CD8-positive, alpha-beta memory T cell (primary cell): ENCODE data around the gene MYOCD. TPM values are rescaled to one million over a fixed set of nuclear protein-coding genes. Genes with fewer than 3 reads are reported as not detected.

ENCODE experiments used
- CTCF ChIA-PET: fragments of 350-600 bp; sonication (Branson Sonifier 250); formaldehyde crosslinking; loops from one replicate; lab custom pipeline; 2021; ENCODE audit warnings: antibody characterized with exemption; lab: Charles Lee
- POLR2A ChIA-PET: fragments of 350-600 bp; sonication (Branson Sonifier 250); formaldehyde crosslinking; loops from one replicate; lab custom pipeline; 2021; ENCODE audit warnings: antibody characterized with exemption; lab: Charles Lee
- DNase-seq, 5 donors: peaks; one replicate each; pipeline versions ENCODE4 v3.0.0 to v3.0.0-alpha.2; 2020 to 2022; ENCODE audit warnings: mixed read lengths in 1 of 5
- H3K27ac ChIP-seq: one replicate; pipeline ENCODE4 v1.7.0; 2013; ENCODE audit warnings: low read depth, mild to moderate bottlenecking, low read length, moderate library complexity
- H3K27me3 ChIP-seq: 2 replicates; pipeline ENCODE4 v1.7.0; 2013; ENCODE audit warnings: low read length, mild to moderate bottlenecking; ENCODE audit not compliant: insufficient read depth, poor library complexity, severe bottlenecking
- H3K36me3 ChIP-seq: 2 replicates; pipeline ENCODE4 v1.7.0; 2013; ENCODE audit warnings: mild to moderate bottlenecking, low read length, moderate library complexity; ENCODE audit not compliant: insufficient read depth
- H3K4me1 ChIP-seq: 2 replicates; pipeline ENCODE4 v1.7.0; 2013; ENCODE audit warnings: mild to moderate bottlenecking, low read length, moderate library complexity; ENCODE audit not compliant: insufficient read depth
- H3K4me3 ChIP-seq: 2 replicates; pipeline ENCODE4 v1.7.0; 2013; ENCODE audit warnings: mild to moderate bottlenecking, low read length
- H3K9me3 ChIP-seq: 2 replicates; pipeline ENCODE4 v1.7.0; 2013; ENCODE audit warnings: mild to moderate bottlenecking, low read length
- H3K27ac Mint-ChIP-seq, 8 donors: one replicate each; pipeline ENCODE4 v1.8.0; 2020 to 2021; ENCODE audit warnings: mixed read lengths in 8 of 8, mild to moderate bottlenecking in 6 of 8, inconsistent platforms in 3 of 8, moderate library complexity in 3 of 8
- H3K27me3 Mint-ChIP-seq, 2 donors: one replicate each; pipeline ENCODE4 v1.8.0; 2020 to 2021; ENCODE audit warnings: mixed read lengths in 2 of 2, mild to moderate bottlenecking in 1 of 2, moderate library complexity in 1 of 2
- H3K36me3 Mint-ChIP-seq, 3 donors: one replicate each; pipeline ENCODE4 v1.8.0; 2020 to 2021; ENCODE audit warnings: mixed read lengths in 3 of 3, inconsistent platforms in 1 of 3, mild to moderate bottlenecking in 1 of 3
- H3K4me1 Mint-ChIP-seq, 3 donors: one replicate each; pipeline ENCODE4 v1.8.0; 2020 to 2021; ENCODE audit warnings: mixed read lengths in 3 of 3, inconsistent platforms in 1 of 3, mild to moderate bottlenecking in 1 of 3
- H3K4me3 Mint-ChIP-seq, 7 donors: one replicate each; pipeline ENCODE4 v1.8.0; 2020 to 2021; ENCODE audit warnings: mixed read lengths in 7 of 7, mild to moderate bottlenecking in 6 of 7, moderate library complexity in 4 of 7, inconsistent platforms in 2 of 7
- H3K9me3 Mint-ChIP-seq, 5 donors: one replicate each; pipeline ENCODE4 v1.8.0; 2020 to 2022; ENCODE audit warnings: mixed read lengths in 5 of 5, mild to moderate bottlenecking in 3 of 5, moderate library complexity in 2 of 5, inconsistent platforms in 1 of 5
- polyA plus RNA-seq: library from polyadenylated mRNA; unstranded; fragments of 300-500 nt; fragmentation: Illumina TruSeq; gene quantifications from one replicate; pipeline ENCODE4 v1.2.3, GENCODE V29; 2021
- total RNA-seq, 2 experiments: library from RNA; stranded (reverse); gene quantifications; one replicate each; pipeline ENCODE4 v1.2.3, GENCODE V29; 2021

Gene MYOCD
- total and polyA plus RNA-seq, 3 experiments from 2014 or later = not detected

GRCh38 chr17:12722282-12722681 is 56.6 kb downstream of the MYOCD start:
- no peak overlapping the region for H3K27ac Mint-ChIP-seq
- no peak for DNase-seq
- H3K4me3 ChIP-seq = no peak overlapping the region
- CTCF ChIA-PET = no interaction called here
- H3K36me3 ChIP-seq = no peaks in the 10 kb centered on the region
- no peaks in the 10 kb centered on the region for H3K27me3 ChIP-seq
- peaks cover 0 to 10% (median 5%) of the 10 kb centered on the region in 5 donors for H3K9me3 Mint-ChIP-seq
- no peak overlapping the region for H3K4me3 Mint-ChIP-seq
- no peaks in the 10 kb centered on the region for H3K36me3 Mint-ChIP-seq
- POLR2A ChIA-PET = no interaction called here
- H3K9me3 ChIP-seq = no peaks in the 10 kb centered on the region
- H3K4me1 Mint-ChIP-seq = no peaks in the 10 kb centered on the region
- no peak overlapping the region for H3K27ac ChIP-seq
- H3K27me3 Mint-ChIP-seq = peaks cover 0 to 1% of the 10 kb centered on the region in 2 donors
- H3K4me1 ChIP-seq = no peaks in the 10 kb centered on the region

GRCh38 chr17:12726131-12726530 is 60.4 kb downstream of the MYOCD start:
- no peak overlapping the region for H3K4me3 Mint-ChIP-seq
- peaks cover 0 to 5% (median 0%) of the 10 kb centered on the region in 5 donors for H3K9me3 Mint-ChIP-seq
- POLR2A ChIA-PET = no interaction called here
- no peaks in the 10 kb centered on the region for H3K27me3 Mint-ChIP-seq
- H3K4me1 Mint-ChIP-seq = no peaks in the 10 kb centered on the region
- no peak overlapping the region for H3K4me3 ChIP-seq
- H3K36me3 ChIP-seq = no peaks in the 10 kb centered on the region
- CTCF ChIA-PET = no interaction called here
- no peaks in the 10 kb centered on the region for H3K4me1 ChIP-seq
- H3K27ac ChIP-seq = no peak overlapping the region
- no peak overlapping the region for H3K27ac Mint-ChIP-seq
- H3K36me3 Mint-ChIP-seq = no peaks in the 10 kb centered on the region
- no peaks in the 10 kb centered on the region for H3K27me3 ChIP-seq
- no peaks in the 10 kb centered on the region for H3K9me3 ChIP-seq
- no peak for DNase-seq

GRCh38 chr17:12727076-12727760 is 61.5 kb downstream of the MYOCD start:
- POLR2A ChIA-PET = no interaction called here
- Histone ChIP-seq H3K27ac (no peak overlapping the region), H3K4me3 (no peak overlapping the region), H3K36me3 (no peaks in the 10 kb centered on the region), H3K27me3 (no peaks in the 10 kb centered on the region), H3K9me3 (no peaks in the 10 kb centered on the region), H3K4me1 (no peaks in the 10 kb centered on the region)
- Mint-ChIP-seq H3K9me3 (peaks cover 0 to 5% (median 0%) of the 10 kb centered on the region in 5 donors), H3K4me1 (no peaks in the 10 kb centered on the region), H3K27me3 (no peaks in the 10 kb centered on the region), H3K36me3 (no peaks in the 10 kb centered on the region), H3K4me3 (no peak overlapping the region), H3K27ac (no peak overlapping the region)
- CTCF ChIA-PET = no interaction called here
- DNase-seq = no peak

GRCh38 chr17:12727881-12728280 is 62.2 kb downstream of the MYOCD start:
- ChIA-PET CTCF (no interaction called here), POLR2A (no interaction called here)
- no peak overlapping the region for H3K4me3 ChIP-seq
- peaks cover 0 to 8% (median 0%) of the 10 kb centered on the region in 5 donors for H3K9me3 Mint-ChIP-seq
- H3K4me1 Mint-ChIP-seq = no peaks in the 10 kb centered on the region
- no peaks in the 10 kb centered on the region for H3K36me3 ChIP-seq
- no peak overlapping the region for H3K27ac Mint-ChIP-seq
- H3K27me3 ChIP-seq = no peaks in the 10 kb centered on the region
- no peak overlapping the region for H3K27ac ChIP-seq
- no peaks in the 10 kb centered on the region for H3K27me3 Mint-ChIP-seq
- H3K4me1 ChIP-seq = no peaks in the 10 kb centered on the region
- no peaks in the 10 kb centered on the region for H3K36me3 Mint-ChIP-seq
- no peak for DNase-seq
- no peak overlapping the region for H3K4me3 Mint-ChIP-seq
- no peaks in the 10 kb centered on the region for H3K9me3 ChIP-seq

GRCh38 chr17:12729086-12729485 is 63.4 kb downstream of the MYOCD start:
- H3K27ac ChIP-seq = no peak overlapping the region
- H3K4me3 Mint-ChIP-seq = no peak overlapping the region
- H3K27me3 Mint-ChIP-seq = no peaks in the 10 kb centered on the region
- no peak overlapping the region for H3K27ac Mint-ChIP-seq
- DNase-seq = no peak
- no peak overlapping the region for H3K4me3 ChIP-seq
- no peaks in the 10 kb centered on the region for H3K27me3 ChIP-seq
- H3K36me3 ChIP-seq = no peaks in the 10 kb centered on the region
- ChIA-PET CTCF (interaction anchor here (1.4 kb wide), 1 partner anchor 12 kb away, joined by 4 read pairs; no protein-coding TSS in a partner anchor), POLR2A (no interaction called here)
- H3K9me3 Mint-ChIP-seq = peaks cover 0 to 8% (median 0%) of the 10 kb centered on the region in 5 donors
- no peaks in the 10 kb centered on the region for H3K36me3 Mint-ChIP-seq
- no peaks in the 10 kb centered on the region for H3K9me3 ChIP-seq
- H3K4me1 Mint-ChIP-seq = no peaks in the 10 kb centered on the region
- no peaks in the 10 kb centered on the region for H3K4me1 ChIP-seq

- H3K27ac Mint-ChIP-seq = no peak overlapping the region
- CTCF ChIA-PET = interaction anchor here (1.4 kb wide), 1 partner anchor 10 kb away, joined by 4 read pairs; no protein-coding TSS in a partner anchor
- Histone ChIP-seq H3K27ac (no peak overlapping the region), H3K9me3 (no peaks in the 10 kb centered on the region), H3K36me3 (no peaks in the 10 kb centered on the region), H3K4me3 (no peak overlapping the region), H3K4me1 (no peaks in the 10 kb centered on the region), H3K27me3 (no peaks in the 10 kb centered on the region)
- H3K27me3 Mint-ChIP-seq = no peaks in the 10 kb centered on the region
- H3K36me3 Mint-ChIP-seq = no peaks in the 10 kb centered on the region
- peaks cover 0 to 8% (median 2%) of the 10 kb centered on the region in 5 donors for H3K9me3 Mint-ChIP-seq
- no peak overlapping the region for H3K4me3 Mint-ChIP-seq
- H3K4me1 Mint-ChIP-seq = no peaks in the 10 kb centered on the region
- POLR2A ChIA-PET = no interaction called here
- no peak for DNase-seq
Measured at GRCh38 chr17:12730421-12730820, 64.7 kb downstream of the MYOCD start.

- H3K36me3 Mint-ChIP-seq = no peaks in the 10 kb centered on the region
- Histone ChIP-seq H3K27me3 (no peaks in the 10 kb centered on the region), H3K9me3 (no peaks in the 10 kb centered on the region), H3K4me1 (no peaks in the 10 kb centered on the region), H3K4me3 (no peak overlapping the region), H3K27ac (no peak overlapping the region), H3K36me3 (no peaks in the 10 kb centered on the region)
- ChIA-PET POLR2A (no interaction called here), CTCF (no interaction called here)
- H3K27ac Mint-ChIP-seq = no peak overlapping the region
- H3K4me3 Mint-ChIP-seq = no peak overlapping the region
- no peaks in the 10 kb centered on the region for H3K4me1 Mint-ChIP-seq
- no peak for DNase-seq
- peaks cover 0 to 8% (median 2%) of the 10 kb centered on the region in 5 donors for H3K9me3 Mint-ChIP-seq
- H3K27me3 Mint-ChIP-seq = no peaks in the 10 kb centered on the region
Measured at GRCh38 chr17:12730931-12731521, 65.3 kb downstream of the MYOCD start.

GRCh38 chr17:12731839-12732238 is 66.1 kb downstream of the MYOCD start:
- Mint-ChIP-seq H3K27ac (no peak overlapping the region), H3K9me3 (peaks cover 0 to 8% (median 2%) of the 10 kb centered on the region in 5 donors), H3K4me3 (no peak overlapping the region), H3K36me3 (no peaks in the 10 kb centered on the region), H3K27me3 (no peaks in the 10 kb centered on the region), H3K4me1 (no peaks in the 10 kb centered on the region)
- no peak for DNase-seq
- no peaks in the 10 kb centered on the region for H3K9me3 ChIP-seq
- ChIA-PET POLR2A (no interaction called here), CTCF (no interaction called here)
- no peaks in the 10 kb centered on the region for H3K36me3 ChIP-seq
- no peaks in the 10 kb centered on the region for H3K27me3 ChIP-seq
- no peak overlapping the region for H3K4me3 ChIP-seq
- no peaks in the 10 kb centered on the region for H3K4me1 ChIP-seq
- H3K27ac ChIP-seq = no peak overlapping the region
